SK-N-SH (cell line): Measurements from ENCODE around the gene ANKRD62. TPM values are rescaled to one million over a fixed set of nuclear protein-coding genes. Genes with fewer than 3 reads are reported as not detected.

Source experiments
- CTCF ChIA-PET: fragments of 300-600, 350-600 bp; formaldehyde crosslinking; extraction: SDS; loops from one replicate; lab custom pipeline; 2021; lab: Yijun Ruan, JAX
- POLR2A ChIA-PET: fragments of 350-600 bp; sonication (Branson Sonifier 250); formaldehyde crosslinking; extraction: SDS; loops from one replicate; lab custom pipeline; 2020; ENCODE audit warnings: antibody characterized with exemption, inconsistent platforms; lab: Yijun Ruan, JAX
- DNase-seq: peaks from one replicate; pipeline ENCODE4 v3.0.0; 2012
- H2AFZ ChIP-seq: fragments of 200-600 bp; sonication (generic); 2 replicates; pipeline ENCODE4 v1.8.1; 2016; ENCODE audit warnings: antibody characterized with exemption, mild to moderate bottlenecking, low read depth
- H3F3A ChIP-seq: fragments of 200-600 bp; sonication (generic); replicated peaks from 2 replicates; pipeline ENCODE3; 2016; ENCODE audit warnings: antibody characterized with exemption, mild to moderate bottlenecking; ENCODE audit not compliant: insufficient read depth
- H3K27ac ChIP-seq, 2 experiments: fragments of 200-500 bp in 1 of 2; fragments of 200-600 bp in 1 of 2; sonication (Bioruptor generic) in 1 of 2; sonication (generic), shearing (Covaris generic) in 1 of 2; 2 replicates each; pipeline versions ENCODE4 v1.5.1 to v1.6.1; 2014 to 2016; ENCODE audit warnings: low read depth in 2 of 2, inconsistent platforms in 1 of 2, low read length in 1 of 2, mild to moderate bottlenecking in 1 of 2, mixed read lengths in 1 of 2
- H3K27me3 ChIP-seq: fragments of 200-600 bp; sonication (generic), shearing (Covaris generic); 2 replicates; pipeline ENCODE4 v1.6.1; 2016; ENCODE audit warnings: mixed run types; ENCODE audit not compliant: insufficient read depth
- H3K36me3 ChIP-seq, 2 experiments: fragments of 200-500 bp in 1 of 2; fragments of 200-600 bp in 1 of 2; sonication (Bioruptor generic) in 1 of 2; sonication (generic) in 1 of 2; replicated peaks in 1 of 2; 2 replicates each; pipeline versions ENCODE3 to v1.5.1; 2014 to 2016; ENCODE audit warnings: low read length in 1 of 2, mild to moderate bottlenecking in 1 of 2; ENCODE audit not compliant: insufficient read depth in 2 of 2, control insufficient read depth in 1 of 2
- H3K4me1 ChIP-seq, 2 experiments: fragments of 200-500 bp in 1 of 2; fragments of 200-600 bp in 1 of 2; sonication (Bioruptor generic) in 1 of 2; sonication (generic), shearing (Covaris generic) in 1 of 2; 2 replicates each; pipeline versions ENCODE4 v1.5.1 to v1.6.1; 2014 to 2016; ENCODE audit warnings: low read depth in 1 of 2, low read length in 1 of 2, mixed run types in 1 of 2; ENCODE audit not compliant: insufficient read depth in 2 of 2, control insufficient read depth in 1 of 2
- H3K4me2 ChIP-seq: fragments of 200-600 bp; sonication (generic), shearing (Covaris generic); 2 replicates; pipeline ENCODE4 v1.6.1; 2017; ENCODE audit warnings: mixed run types
- H3K4me3 ChIP-seq, 2 experiments: fragments of 200-500 bp in 1 of 2; fragments of 200-600 bp in 1 of 2; sonication (Bioruptor generic) in 1 of 2; sonication (generic), shearing (Covaris generic) in 1 of 2; 2 replicates each; pipeline versions ENCODE4 v1.5.1 to v1.8.1; 2014 to 2016; ENCODE audit warnings: low read depth in 2 of 2, inconsistent platforms in 1 of 2, low read length in 1 of 2, mild to moderate bottlenecking in 1 of 2, mixed read lengths in 1 of 2, moderate library complexity in 1 of 2
- H3K79me2 ChIP-seq: fragments of 200-600 bp; sonication (generic); 2 replicates; pipeline ENCODE4 v1.8.1; 2017; ENCODE audit warnings: mild to moderate bottlenecking; ENCODE audit not compliant: insufficient read depth
- H3K9ac ChIP-seq: fragments of 200-600 bp; sonication (generic); 2 replicates; pipeline ENCODE4 v1.6.1; 2017; ENCODE audit warnings: mixed run types
- H3K9me2 ChIP-seq: fragments of 200-600 bp; sonication (generic); 2 replicates; pipeline ENCODE4 v1.6.1; 2017; ENCODE audit warnings: mixed run types
- H3K9me3 ChIP-seq: fragments of 200-600 bp; sonication (generic); 2 replicates; pipeline ENCODE4 v1.6.1; 2017; ENCODE audit warnings: mixed run types, mild to moderate bottlenecking, moderate library complexity
- H4K20me1 ChIP-seq: fragments of 200-600 bp; sonication (generic); 2 replicates; pipeline ENCODE4 v1.6.1; 2017; ENCODE audit warnings: mild to moderate bottlenecking, mixed run types; ENCODE audit not compliant: insufficient read depth
- CTCF ChIP-seq: fragments of 200-600 bp; sonication (generic); IDR thresholded peaks from 2 replicates; pipeline ENCODE4 v1.6.1; 2017; ENCODE audit warnings: antibody characterized with exemption, mild to moderate bottlenecking, moderate library complexity
- EZH2phosphoT487 ChIP-seq: fragments of 200-600 bp; sonication (generic); IDR thresholded peaks from 2 replicates; pipeline ENCODE4 v1.6.1; 2017; ENCODE audit warnings: low read depth, mixed run types, mild to moderate bottlenecking, antibody characterized with exemption, moderate library complexity, borderline replicate concordance
- FOSL2 ChIP-seq: IDR thresholded peaks from 2 replicates; pipeline ENCODE4 v1.4.0; 2012; ENCODE audit warnings: low read depth, mild to moderate bottlenecking, moderate library complexity, borderline replicate concordance
- NRF1 ChIP-seq: IDR thresholded peaks from 2 replicates; pipeline ENCODE4 v1.6.1; 2012; ENCODE audit warnings: low read depth, mild to moderate bottlenecking, low read length
- TAF1 ChIP-seq: IDR thresholded peaks from 2 replicates; pipeline ENCODE4 v1.6.1; 2012; ENCODE audit warnings: low read depth, mild to moderate bottlenecking, low read length, moderate library complexity, borderline replicate concordance
- TEAD4 ChIP-seq: IDR thresholded peaks from 2 replicates; pipeline ENCODE4 v1.4.0; 2012; ENCODE audit warnings: mild to moderate bottlenecking, borderline replicate concordance; ENCODE audit not compliant: insufficient read depth
- YY1 ChIP-seq: IDR thresholded peaks from 2 replicates; pipeline ENCODE4 v1.4.0; 2012; ENCODE audit warnings: low read depth, mild to moderate bottlenecking
- ZBTB33 ChIP-seq: IDR thresholded peaks from 2 replicates; pipeline ENCODE4 v1.4.0; 2012; ENCODE audit warnings: low read depth, borderline replicate concordance
- WGBS: methylation state at CpG from one replicate; pipeline ENCODE4 v1.1.6; 2017; ENCODE audit warnings: low lambda C conversion rate; 5-methylcytosine and 5-hydroxymethylcytosine counted together
- polyA plus RNA-seq, 3 experiments: library from polyadenylated mRNA; depleted of rRNA; stranded (reverse); fragments of >200 nt; gene quantifications; 2 replicates each; pipeline ENCODE4 v1.2.3, GENCODE V29; 2012

The ANKRD62 gene
- polyA plus RNA-seq, 1 of the 3 experiments (the other 2 are of a cell fraction), result not detected

GRCh38 chr18:12048010-12048826 is 45.4 kb upstream of the ANKRD62 start:
- no peaks in the 10 kb centered on the region for H3K36me3 ChIP-seq
- H3K27ac ChIP-seq, result no peak overlapping the region
- WGBS, result 22% methylated on average over 15 of the region's 20 CpGs
- CTCF ChIA-PET, result interaction anchor here (1.0 to 2.8 kb wide), 3 partner anchors 9 to 110 kb away, joined by 3 to 24 read pairs (median 5); no protein-coding TSS in a partner anchor
- no peaks in the 10 kb centered on the region for H3K4me1 ChIP-seq
- no peaks in the 10 kb centered on the region for H3K79me2 ChIP-seq
- TF ChIP-seq TAF1, result no peak
- TF ChIP-seq CTCF, result 0 out of 2 replicates have a peak, but pooled peaks have one; percentile 11
- no peak for TF ChIP-seq NRF1
- no peak for TF ChIP-seq ZBTB33
- H3K4me3 ChIP-seq, result no peak overlapping the region
- POLR2A ChIA-PET, result no interaction called here
- H3F3A ChIP-seq, result no peaks in the 10 kb centered on the region
- H3K9me2 ChIP-seq, result no peaks in the 10 kb centered on the region
- no peak overlapping the region for H2AFZ ChIP-seq
- peaks cover 41% of the 10 kb centered on the region for H3K27me3 ChIP-seq
- no peaks in the 10 kb centered on the region for H3K9me3 ChIP-seq
- H3K9ac ChIP-seq, result no peak overlapping the region
- no peak for DNase-seq
- no peak overlapping the region for H3K4me2 ChIP-seq
- H4K20me1 ChIP-seq, result no peaks in the 10 kb centered on the region

DNA sequence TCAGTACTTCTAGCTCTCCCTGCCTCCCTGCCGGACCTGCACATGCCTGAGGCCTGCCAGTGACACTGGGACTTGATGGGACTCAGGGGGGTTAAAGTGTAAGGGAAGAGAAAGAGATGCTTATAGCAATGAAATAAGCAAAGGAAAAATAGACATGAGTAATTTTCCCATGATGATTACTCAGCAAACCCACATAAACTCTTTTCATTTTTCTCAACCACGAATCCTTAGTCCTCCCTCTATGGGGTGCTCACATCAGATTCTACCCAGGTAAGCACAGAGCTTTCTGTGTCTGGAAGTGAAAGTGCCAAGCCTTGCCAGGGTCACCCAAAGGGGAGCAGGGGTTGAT is 44.8 kb upstream of the ANKRD62 start:
- Histone ChIP-seq H3K4me1 (no peaks in the 10 kb centered on the region), H2AFZ (no peak overlapping the region), H3K4me2 (no peak overlapping the region), H3K9ac (no peak overlapping the region), H3F3A (no peaks in the 10 kb centered on the region), H3K4me3 (no peak overlapping the region), H4K20me1 (no peaks in the 10 kb centered on the region), H3K27me3 (peaks cover 35% of the 10 kb centered on the region), H3K27ac (no peak overlapping the region), H3K36me3 (no peaks in the 10 kb centered on the region), H3K79me2 (no peaks in the 10 kb centered on the region), H3K9me3 (no peaks in the 10 kb centered on the region), H3K9me2 (no peaks in the 10 kb centered on the region)
- POLR2A ChIA-PET, result no interaction called here
- 3% methylated on average over 2 of the region's 2 CpGs for WGBS
- DNase-seq, result no peak
- TF ChIP-seq EZH2phosphoT487, result no peak
- TF ChIP-seq YY1, result no peak
- TF ChIP-seq NRF1, result no peak
- no peak for TF ChIP-seq TEAD4
- no peak for TF ChIP-seq FOSL2
- CTCF ChIA-PET, result interaction anchor here (1.0 to 2.8 kb wide), 3 partner anchors 9 to 111 kb away, joined by 3 to 24 read pairs (median 5); no protein-coding TSS in a partner anchor
